GM13977 (cell line): ENCODE data around the gene GNG7.

Experiments used
- DNase-seq: peaks from one replicate; pipeline ENCODE4 v3.0.0; 2012; ENCODE audit warnings: low spot score
- in situ Hi-C: fragments of 300-500 bp; cut with MboI; formaldehyde crosslinking; loops from one replicate; pipeline ENCODE4 v1.12.0; 2022; ENCODE audit warnings: low sequenced_read_pairs, low pct_unique_long_range_greater_than_20kb, mixed read lengths, inconsistent platforms; ENCODE audit not compliant: unreplicated experiment
- TF ChIP-seq, protein P1 (sequence below): IDR thresholded peaks from 2 replicates; pipeline ENCODE4 v1.5.1; 2012; ENCODE audit warnings: mild to moderate bottlenecking, control low read depth; ENCODE audit not compliant: insufficient read depth; ENCODE audit errors: extremely low read depth, missing control alignments

GNG7 gene

DNA sequence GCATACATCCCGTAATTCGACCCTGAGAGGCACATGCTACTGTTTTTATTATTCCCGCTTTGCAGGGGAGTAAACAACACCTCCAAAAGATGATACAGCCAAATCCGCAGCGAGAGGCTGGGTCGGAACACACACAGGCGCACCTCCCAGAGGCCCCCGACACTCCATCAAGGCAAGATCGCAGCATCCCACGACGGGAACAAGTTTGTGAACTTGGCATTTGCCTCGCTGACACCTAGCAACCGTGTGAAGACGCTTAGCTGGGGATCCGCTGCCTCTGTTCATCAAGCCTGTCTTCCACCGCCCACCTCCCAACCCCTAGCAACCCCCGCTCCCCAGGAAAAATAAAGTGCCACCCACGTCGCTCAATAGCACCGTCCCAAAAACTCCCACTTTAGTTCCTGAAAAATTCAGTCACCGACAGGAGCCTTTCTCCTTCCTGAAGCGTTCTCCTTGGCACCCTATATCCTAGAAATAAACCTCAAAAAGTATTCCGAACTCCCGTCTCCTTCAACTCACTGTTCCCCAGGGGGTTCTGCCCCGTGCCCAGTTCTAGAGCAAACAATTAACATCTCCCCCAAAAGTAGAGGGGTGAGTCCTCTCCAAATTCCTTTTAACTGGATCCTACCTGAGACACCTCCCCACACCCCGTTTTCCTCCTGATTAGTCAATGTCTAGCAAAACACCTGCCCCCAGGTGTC lies 1.7 kb downstream of the GNG7 start:
- no peak for DNase-seq
- TF ChIP-seq, protein P1, sequence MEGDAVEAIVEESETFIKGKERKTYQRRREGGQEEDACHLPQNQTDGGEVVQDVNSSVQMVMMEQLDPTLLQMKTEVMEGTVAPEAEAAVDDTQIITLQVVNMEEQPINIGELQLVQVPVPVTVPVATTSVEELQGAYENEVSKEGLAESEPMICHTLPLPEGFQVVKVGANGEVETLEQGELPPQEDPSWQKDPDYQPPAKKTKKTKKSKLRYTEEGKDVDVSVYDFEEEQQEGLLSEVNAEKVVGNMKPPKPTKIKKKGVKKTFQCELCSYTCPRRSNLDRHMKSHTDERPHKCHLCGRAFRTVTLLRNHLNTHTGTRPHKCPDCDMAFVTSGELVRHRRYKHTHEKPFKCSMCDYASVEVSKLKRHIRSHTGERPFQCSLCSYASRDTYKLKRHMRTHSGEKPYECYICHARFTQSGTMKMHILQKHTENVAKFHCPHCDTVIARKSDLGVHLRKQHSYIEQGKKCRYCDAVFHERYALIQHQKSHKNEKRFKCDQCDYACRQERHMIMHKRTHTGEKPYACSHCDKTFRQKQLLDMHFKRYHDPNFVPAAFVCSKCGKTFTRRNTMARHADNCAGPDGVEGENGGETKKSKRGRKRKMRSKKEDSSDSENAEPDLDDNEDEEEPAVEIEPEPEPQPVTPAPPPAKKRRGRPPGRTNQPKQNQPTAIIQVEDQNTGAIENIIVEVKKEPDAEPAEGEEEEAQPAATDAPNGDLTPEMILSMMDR, result no peak
- in situ Hi-C loops, result no loop called here

DNA sequence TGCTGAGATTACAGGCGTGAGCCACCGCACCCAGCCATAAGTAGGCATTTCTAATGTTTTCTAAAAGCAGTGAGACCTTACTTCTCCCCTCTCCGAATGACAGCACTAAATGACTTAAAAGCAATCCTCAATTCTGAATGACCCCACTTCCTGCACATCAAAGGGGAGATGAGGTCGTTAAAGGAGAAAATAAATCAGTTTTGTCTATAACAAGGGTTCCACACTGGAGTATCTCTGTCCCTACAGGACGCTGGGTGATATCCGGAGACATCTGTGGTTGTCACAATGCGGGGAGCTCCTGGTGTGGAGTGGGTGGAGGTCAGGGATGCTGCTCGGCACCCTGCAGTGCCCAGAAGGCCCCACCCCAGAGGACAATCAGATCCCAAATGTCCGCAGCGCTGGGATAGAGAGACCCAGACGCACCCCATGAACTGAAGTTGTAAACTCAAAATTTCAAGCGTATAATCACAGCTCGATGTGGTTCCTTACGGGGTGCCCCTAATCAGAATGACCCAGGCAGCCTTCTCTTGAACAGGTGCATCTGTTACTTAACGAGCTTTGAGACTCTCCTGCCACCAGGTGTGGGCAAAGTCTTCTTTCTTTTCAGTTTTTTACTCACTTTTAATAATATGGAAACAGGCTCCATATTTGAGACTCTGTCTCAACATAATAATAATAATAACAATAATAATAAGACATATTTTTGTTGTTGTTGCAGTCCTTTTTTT lies 2.9 kb downstream of the GNG7 start:
- TF ChIP-seq, protein P1, result no peak
- DNase-seq, result no peak
- in situ Hi-C loops, result no loop called here

DNA sequence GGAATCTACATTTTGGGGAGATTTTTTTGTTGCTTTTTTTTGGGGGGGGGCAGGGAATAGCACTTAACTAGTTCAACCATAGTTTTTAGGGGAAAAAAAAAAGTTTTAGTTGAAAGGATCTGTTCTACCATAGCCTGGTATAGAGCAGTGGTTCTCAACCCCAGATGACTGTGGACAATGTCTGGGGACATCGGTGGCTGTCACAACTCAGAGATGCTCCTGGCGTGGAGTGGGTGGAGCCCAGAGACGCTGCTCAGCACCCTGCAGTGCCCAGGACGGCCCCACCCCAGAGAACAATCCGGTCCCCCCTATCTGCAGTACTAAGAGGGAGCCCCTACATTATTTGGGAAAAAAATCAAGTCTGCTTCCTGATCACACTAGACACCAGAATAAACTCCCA lies 8.3 kb downstream of the GNG7 start:
- DNase-seq, result no peak
- TF ChIP-seq, protein P1, result no peak
- in situ Hi-C loops, result no loop called here

DNA sequence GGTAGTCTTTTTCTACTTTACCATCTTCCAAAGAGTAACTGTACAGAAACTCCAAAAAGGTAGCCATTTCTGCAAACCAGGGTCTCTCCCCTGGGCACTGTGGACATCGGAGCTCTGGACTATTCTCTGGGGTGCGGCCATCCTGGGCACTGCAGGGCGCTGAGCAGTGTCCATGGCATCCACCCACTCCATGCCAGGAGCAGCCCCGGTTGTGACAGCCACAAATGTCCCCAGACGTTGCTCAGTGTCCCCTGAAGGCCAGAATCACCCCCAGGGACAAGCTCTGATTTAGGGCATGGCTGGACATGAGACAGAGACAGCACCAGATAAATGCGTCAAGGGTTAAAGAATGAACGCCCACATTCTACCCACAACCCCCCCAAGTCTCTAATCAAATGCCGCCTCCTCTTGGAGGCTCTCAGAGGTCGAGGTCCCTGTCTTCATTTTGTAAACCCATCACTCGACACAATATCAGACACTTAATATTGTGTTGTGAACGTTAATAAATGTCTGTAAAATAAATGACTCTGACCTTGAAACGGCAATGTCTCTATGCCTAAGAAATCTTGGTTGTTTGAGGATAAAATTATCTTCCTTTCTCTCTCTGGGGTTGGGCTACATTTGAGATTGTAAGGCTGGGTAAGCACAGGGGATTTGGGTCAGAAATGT lies 8.9 kb downstream of the GNG7 start:
- in situ Hi-C loops, result no loop called here
- no peak for DNase-seq
- TF ChIP-seq, protein P1, result no peak

- in situ Hi-C loops, result no loop called here
- DNase-seq, result no peak
- TF ChIP-seq, protein P1, result no peak
Observed at GRCh38 chr19:2691951-2692350, 10.5 kb downstream of the GNG7 start.

- no peak for DNase-seq
- in situ Hi-C loops, result no loop called here
- TF ChIP-seq, protein P1, result no peak
Observed at GRCh38 chr19:2690856-2691255, 11.6 kb downstream of the GNG7 start.
